Activated CD8-positive, alpha-beta T cell treated with anti-CD3 and anti-CD28 coated beads for 36 hours (primary cell): ENCODE data around the gene TMPRSS4. TPM values are rescaled to one million over a fixed set of nuclear protein-coding genes. Genes with fewer than 3 reads are reported as not detected.

Experiments
- ATAC-seq: fragments of 200-7000 bp; cut with Tn5 transposase; one replicate; pipeline ENCODE4 v1.10.0; 2021; ENCODE audit warnings: mild to moderate bottlenecking, moderate library complexity
- CTCF ChIA-PET: fragments of 350-600 bp; sonication (Branson Sonifier 250); formaldehyde crosslinking; loops from one replicate; lab custom pipeline; 2021; ENCODE audit warnings: antibody characterized with exemption; lab: Charles Lee
- POLR2A ChIA-PET: fragments of 350-600 bp; sonication (Branson Sonifier 250); formaldehyde crosslinking; loops from one replicate; lab custom pipeline; 2021; ENCODE audit warnings: antibody characterized with exemption; lab: Charles Lee
- DNase-seq: peaks from one replicate; pipeline ENCODE4 v3.0.0-alpha.2; 2020
- H3K27ac Mint-ChIP-seq: one replicate; pipeline ENCODE4 v1.8.0; 2021; ENCODE audit warnings: mild to moderate bottlenecking, mixed read lengths
- H3K27me3 Mint-ChIP-seq: one replicate; pipeline ENCODE4 v1.8.0; 2021; ENCODE audit warnings: mixed read lengths
- H3K36me3 Mint-ChIP-seq: one replicate; pipeline ENCODE4 v1.8.0; 2021; ENCODE audit warnings: low read depth, mixed read lengths
- H3K4me1 Mint-ChIP-seq: one replicate; pipeline ENCODE4 v1.8.0; 2021; ENCODE audit warnings: low read depth, mixed read lengths
- H3K4me3 Mint-ChIP-seq: one replicate; pipeline ENCODE4 v1.8.0; 2021; ENCODE audit warnings: mild to moderate bottlenecking, moderate library complexity, mixed read lengths
- H3K9me3 Mint-ChIP-seq: one replicate; pipeline ENCODE4 v1.8.0; 2021; ENCODE audit warnings: mixed read lengths
- CTCF ChIP-seq: fragments of 200-600 bp; IDR thresholded peaks from one replicate; pipeline ENCODE4 v1.8.0; 2022; ENCODE audit warnings: antibody characterized with exemption, mild to moderate bottlenecking
- intact Hi-C: fragments of 100-400 bp; cut with micrococcal nuclease; formaldehyde crosslinking; loops from one replicate; pipeline ENCODE4 v1.10.0; 2022
- total RNA-seq, 2 experiments: library from RNA; stranded (reverse); gene quantifications; one replicate each; pipeline ENCODE4 v1.2.3, GENCODE V29; 2021

Gene TMPRSS4
- total RNA-seq, 2 experiments from 2014 or later: not detected

- ATAC-seq (peak; percentile 34), DNase-seq (no peak)
- intact Hi-C loops: no loop called here
- POLR2A ChIA-PET: interaction anchor here (1.0 kb wide), 1 partner anchor 15 kb away, joined by 3 read pairs; no protein-coding TSS in a partner anchor
- Mint-ChIP-seq H3K4me3 (peak within 1 kb of the TSS; percentile 57), H3K9me3 (no peaks in the 10 kb centered on the region), H3K27me3 (peaks cover 55% of the 10 kb centered on the region), H3K27ac (no peak within 1 kb of the TSS), H3K36me3 (no peaks in the 10 kb centered on the region), H3K4me1 (peaks cover 4% of the 10 kb centered on the region)
- CTCF ChIA-PET: interaction anchor here (0.6 to 5.6 kb wide), 6 partner anchors 8 to 347 kb away, joined by 3 to 41 read pairs (median 4); no protein-coding TSS in a partner anchor
- no peak for TF ChIP-seq CTCF
These were observed 75.9 kb downstream of the TMPRSS4 start, which contains the start of gene SCN4B for GRCh38 chr11:118152552-118153471. TSS of gene SCN4B (minus strand) at chr11:118152823. CDS start at chr11:118152673, 150 bp downstream.

GRCh38 chr11:118153516-118153915 is 76.6 kb downstream of the TMPRSS4 start:
- H3K36me3 Mint-ChIP-seq: no peaks in the 10 kb centered on the region
- DNase-seq (no peak), ATAC-seq (no peak)
- H3K9me3 Mint-ChIP-seq: no peaks in the 10 kb centered on the region
- TF ChIP-seq CTCF: no peak
- peaks cover 60% of the 10 kb centered on the region for H3K27me3 Mint-ChIP-seq
- intact Hi-C loops: no loop called here
- ChIA-PET POLR2A (interaction anchor here (1.0 kb wide), 1 partner anchor 14 kb away, joined by 3 read pairs; no protein-coding TSS in a partner anchor), CTCF (interaction anchor here (0.9 to 5.6 kb wide), 5 partner anchors 9 to 346 kb away, joined by 3 to 41 read pairs (median 6); no protein-coding TSS in a partner anchor)
- peaks cover 4% of the 10 kb centered on the region for H3K4me1 Mint-ChIP-seq
- H3K4me3 Mint-ChIP-seq: peak overlapping the region; percentile 57
- H3K27ac Mint-ChIP-seq: no peak overlapping the region

GRCh38 chr11:118153976-118154375 is 77.1 kb downstream of the TMPRSS4 start:
- H3K27ac Mint-ChIP-seq: no peak overlapping the region
- no peak for ATAC-seq
- no peaks in the 10 kb centered on the region for H3K9me3 Mint-ChIP-seq
- TF ChIP-seq CTCF: no peak
- DNase-seq: no peak
- POLR2A ChIA-PET: no interaction called here
- H3K36me3 Mint-ChIP-seq: no peaks in the 10 kb centered on the region
- intact Hi-C loops: no loop called here
- H3K4me3 Mint-ChIP-seq: peak overlapping the region; percentile 57
- peaks cover 62% of the 10 kb centered on the region for H3K27me3 Mint-ChIP-seq
- peaks cover 4% of the 10 kb centered on the region for H3K4me1 Mint-ChIP-seq
- CTCF ChIA-PET: interaction anchor here (1.3 to 5.6 kb wide), 2 partner anchors 9 to 17 kb away, joined by 7 to 41 read pairs; no protein-coding TSS in a partner anchor

- H3K36me3 Mint-ChIP-seq: no peaks in the 10 kb centered on the region
- no peak for TF ChIP-seq CTCF
- CTCF ChIA-PET: interaction anchor here (2.3 to 7.2 kb wide), 3 partner anchors 10 to 26 kb away, joined by 10 to 108 read pairs (median 40); no protein-coding TSS in a partner anchor
- H3K4me3 Mint-ChIP-seq: no peak overlapping the region
- POLR2A ChIA-PET: interaction anchor here (0.7 to 1.9 kb wide), 2 partner anchors 11 to 27 kb away, joined by 3 to 5 read pairs; no protein-coding TSS in a partner anchor
- H3K9me3 Mint-ChIP-seq: no peaks in the 10 kb centered on the region
- H3K27ac Mint-ChIP-seq: no peak overlapping the region
- ATAC-seq (no peak), DNase-seq (no peak)
- peaks cover 66% of the 10 kb centered on the region for H3K27me3 Mint-ChIP-seq
- intact Hi-C loops: no loop called here
- H3K4me1 Mint-ChIP-seq: peaks cover 4% of the 10 kb centered on the region
These were observed 77.8 kb downstream of the TMPRSS4 start for GRCh38 chr11:118154641-118155040.
